HG02885 (cell line): ENCODE results near the gene HYAL2.
A peak's percentile ranks its signal among the peaks of the same experiment; 100 is the strongest.

Source experiments
- ATAC-seq: cut with Tn5 transposase; IDR thresholded peaks from one replicate; pipeline ENCODE4 v1.9.1; 2021; ENCODE audit warnings: mild to moderate bottlenecking; ENCODE audit not compliant: unreplicated experiment, poor library complexity

Gene HYAL2, protein sequence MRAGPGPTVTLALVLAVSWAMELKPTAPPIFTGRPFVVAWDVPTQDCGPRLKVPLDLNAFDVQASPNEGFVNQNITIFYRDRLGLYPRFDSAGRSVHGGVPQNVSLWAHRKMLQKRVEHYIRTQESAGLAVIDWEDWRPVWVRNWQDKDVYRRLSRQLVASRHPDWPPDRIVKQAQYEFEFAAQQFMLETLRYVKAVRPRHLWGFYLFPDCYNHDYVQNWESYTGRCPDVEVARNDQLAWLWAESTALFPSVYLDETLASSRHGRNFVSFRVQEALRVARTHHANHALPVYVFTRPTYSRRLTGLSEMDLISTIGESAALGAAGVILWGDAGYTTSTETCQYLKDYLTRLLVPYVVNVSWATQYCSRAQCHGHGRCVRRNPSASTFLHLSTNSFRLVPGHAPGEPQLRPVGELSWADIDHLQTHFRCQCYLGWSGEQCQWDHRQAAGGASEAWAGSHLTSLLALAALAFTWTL

DNA sequence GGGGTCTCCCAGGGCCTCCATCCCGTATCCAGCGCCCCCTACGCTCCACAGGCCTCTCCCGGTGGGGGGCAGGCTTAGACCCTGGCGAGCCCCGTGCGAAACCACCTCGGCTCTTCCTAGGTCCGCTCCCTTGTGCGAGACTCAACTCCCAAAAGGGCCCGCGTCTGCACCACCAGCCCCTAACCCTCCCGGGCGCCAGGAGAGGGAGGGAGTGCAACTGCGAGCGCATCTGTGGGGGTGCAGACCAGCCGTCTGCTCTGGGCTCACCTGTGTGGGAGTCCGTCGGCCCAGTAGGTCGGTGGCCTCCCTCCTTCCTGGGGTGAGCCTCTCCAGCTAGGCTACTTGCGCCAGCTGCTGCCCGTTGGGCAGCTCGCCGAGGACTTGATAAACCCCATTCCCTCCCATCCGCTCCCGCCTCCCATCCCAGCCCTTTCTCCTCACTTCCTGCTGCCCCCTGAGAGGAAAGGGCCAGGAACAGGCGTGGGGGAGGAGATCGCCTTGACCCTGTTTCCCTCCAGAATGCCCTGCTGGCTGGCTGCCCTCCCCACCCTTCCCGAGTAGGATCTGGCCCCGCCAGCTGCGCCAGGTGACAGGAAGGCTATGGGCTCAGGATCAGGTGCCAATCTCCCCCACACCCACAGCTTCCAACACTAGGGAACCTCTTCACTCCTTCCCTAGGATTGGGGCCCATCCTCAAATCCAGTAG lies at the start of gene HYAL2:
Gene HYAL2 (minus strand): TSS at position 360 of the 706 bp plus-strand sequence. CDS start 2,256 bp downstream, outside the sequence.
- ATAC-seq = no peak

DNA sequence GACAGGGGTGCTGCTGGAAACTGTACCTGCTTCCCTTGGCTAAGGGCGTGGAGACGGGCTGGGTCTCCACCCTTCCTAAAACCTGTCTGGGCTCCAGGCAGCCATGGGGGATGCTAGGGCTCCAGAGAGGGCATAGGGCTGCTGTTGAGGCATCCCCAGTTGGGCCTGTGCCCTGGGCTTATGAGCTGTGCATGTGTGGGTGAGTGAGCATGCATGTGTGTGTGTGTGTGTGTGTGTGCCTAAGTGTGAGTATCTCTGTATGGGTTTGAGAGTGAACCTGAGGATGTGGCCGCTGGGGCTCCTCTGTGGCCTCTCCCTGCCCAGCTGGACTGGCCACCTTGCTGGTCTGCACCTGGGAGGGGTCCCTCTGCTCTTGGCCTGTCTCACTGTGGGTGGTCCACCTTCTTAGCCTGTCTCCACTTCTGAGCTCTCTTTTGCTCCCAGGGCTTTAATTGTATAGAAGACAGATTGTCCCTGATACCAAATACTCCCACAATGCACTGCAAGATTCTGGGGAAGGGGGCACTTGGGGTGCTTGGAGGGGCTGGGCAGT lies 48.7 kb upstream of the HYAL2 start:
- ATAC-seq = no peak

DNA sequence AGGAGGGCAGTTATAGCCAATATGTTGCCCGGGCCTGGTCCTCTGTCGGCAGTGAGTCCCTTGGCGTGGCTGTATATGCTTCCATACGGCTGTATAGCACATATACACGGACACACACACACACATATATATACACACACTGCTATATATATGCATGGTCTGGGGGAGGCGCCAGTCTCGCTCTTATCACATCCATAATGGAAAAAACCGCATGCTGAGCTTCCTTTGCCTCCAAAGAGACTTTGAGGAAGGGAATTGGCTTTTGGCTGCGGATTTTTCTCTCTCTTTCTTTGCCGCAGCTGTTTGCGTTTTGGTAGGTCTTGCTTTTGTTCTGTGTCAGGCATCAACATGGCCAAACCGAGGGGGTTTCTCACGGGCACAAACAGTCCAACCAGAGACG lies 48.0 kb upstream of the HYAL2 start:
- no peak for ATAC-seq

DNA sequence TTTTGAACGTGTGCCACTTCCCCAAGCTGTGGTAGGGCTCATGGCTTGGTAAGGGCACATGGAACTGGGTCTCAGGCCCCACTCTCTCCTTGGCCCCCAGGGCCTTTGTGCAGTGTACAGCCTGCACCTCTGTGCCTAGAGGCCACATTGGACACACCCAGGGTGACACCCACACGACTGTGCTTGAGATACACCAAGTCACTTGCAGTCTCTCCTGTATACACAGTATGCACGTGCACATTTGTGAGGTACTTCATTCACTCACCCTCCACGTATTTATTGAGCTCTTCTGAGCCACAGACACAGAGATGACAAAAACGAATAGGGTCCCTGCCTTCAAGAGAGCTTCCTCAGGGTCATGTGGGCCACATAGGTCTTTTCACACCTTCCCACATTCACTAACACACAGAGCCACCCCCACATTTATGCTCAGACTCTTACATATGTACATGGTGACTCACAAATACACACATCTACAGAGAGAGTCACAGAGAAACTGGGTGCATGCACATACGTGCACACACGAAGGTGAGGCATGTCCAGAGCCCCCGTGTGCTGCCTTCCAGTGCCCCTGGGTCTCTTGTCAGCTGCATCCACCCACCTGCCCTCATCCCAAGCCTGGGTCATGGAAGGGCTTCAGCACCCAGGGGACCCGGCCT lies 46.6 kb upstream of the HYAL2 start:
- no peak for ATAC-seq

DNA sequence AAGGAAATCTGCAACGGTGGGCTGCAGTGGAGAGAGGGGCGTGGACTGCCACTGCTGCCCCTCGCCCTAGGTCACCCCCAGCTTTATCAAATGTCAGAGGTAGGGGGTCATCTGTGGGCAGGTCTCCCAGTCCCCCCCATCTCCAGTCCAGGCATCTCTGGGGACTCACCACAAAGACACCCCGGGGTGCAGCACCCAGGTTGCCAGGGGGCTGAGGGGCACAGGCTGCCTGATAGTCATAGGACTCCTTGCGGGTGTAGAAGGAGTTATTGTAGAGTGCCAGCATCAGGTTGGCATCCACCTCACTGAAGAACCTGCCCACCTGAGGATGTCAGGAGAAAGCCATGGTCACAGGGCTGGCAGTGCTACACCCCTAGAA lies 43.3 kb upstream of the HYAL2 start:
- ATAC-seq = no peak

DNA sequence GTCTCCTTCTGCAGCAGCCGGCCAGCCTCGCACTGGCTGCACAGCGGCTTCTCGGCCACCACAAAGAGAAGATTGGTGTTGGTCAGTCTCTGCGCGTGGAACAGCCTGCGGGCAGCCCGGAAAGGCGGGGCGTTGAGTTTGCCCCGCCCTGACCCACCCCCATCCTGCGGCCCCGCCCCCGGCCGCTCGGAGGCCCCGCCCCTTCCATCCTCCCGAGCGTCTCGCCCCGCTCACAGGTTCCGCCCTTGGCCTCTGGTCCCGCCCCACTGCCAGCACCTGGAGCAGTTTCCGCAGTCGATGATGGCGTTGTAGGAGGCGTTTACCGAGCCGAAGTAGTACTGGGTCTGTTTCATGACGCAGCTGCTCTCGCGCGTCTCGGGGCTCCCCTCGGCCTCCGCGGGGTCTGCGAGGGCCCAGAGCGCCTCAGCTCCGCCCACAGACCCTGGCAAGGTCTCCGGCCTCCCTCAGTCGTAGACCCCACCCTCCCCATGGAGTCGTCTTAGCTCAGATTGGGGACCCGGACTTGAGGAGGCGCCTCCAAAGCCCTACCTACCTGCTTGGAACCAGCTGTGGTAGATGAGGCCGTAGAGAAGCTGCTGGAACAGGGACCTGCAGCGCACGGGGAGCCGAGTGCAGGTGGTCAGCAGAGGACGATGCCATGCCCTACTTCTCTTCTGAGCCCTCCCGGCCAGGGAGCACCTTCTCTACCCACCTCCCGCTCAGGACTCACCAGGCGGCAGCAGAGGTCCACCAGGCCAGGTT lies 42.7 kb upstream of the HYAL2 start:
- peak; percentile 92 for ATAC-seq

DNA sequence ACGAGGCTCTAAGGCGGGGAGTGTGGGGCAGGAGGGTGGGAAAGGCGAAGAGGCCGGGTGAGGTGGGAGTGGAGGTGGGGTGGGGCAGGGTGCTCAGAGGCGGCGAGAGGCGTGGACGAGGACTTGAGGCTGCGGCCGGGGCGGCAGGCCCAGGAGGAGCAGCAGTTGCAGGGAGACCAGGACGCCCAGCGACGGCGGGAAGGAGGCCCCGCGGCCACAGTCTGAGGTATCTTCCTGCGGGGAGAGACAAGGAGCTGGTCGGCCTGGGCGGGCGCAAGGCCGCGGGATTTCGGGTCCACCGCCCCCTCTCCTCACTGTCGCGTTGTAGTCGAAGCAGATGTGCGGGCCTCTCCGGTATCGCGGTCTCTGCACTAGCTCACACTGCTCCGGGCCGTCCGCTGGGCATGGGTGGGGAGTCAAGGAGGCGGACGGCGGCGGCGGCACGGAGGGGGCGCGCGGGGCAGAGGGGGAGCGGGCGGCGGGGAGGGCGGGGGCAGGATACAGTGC lies 42.1 kb upstream of the HYAL2 start:
- ATAC-seq = peak; percentile 5

DNA sequence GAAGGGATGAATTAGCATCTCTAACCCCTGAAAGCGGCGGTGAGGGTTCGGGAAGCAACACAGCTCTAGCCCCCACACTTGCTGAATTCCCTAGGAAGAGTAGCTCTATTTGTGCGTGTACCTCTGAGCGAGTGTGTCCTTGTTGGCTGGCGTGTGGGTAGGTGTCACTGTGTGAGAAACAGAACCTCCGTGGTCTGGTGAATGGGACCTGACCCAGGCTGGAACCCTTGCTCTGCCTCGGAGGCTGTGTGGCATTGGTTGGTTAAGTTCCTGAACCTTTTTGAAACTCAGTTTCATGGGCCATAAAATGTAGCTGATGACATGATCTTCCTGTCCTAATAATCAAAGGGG lies 37.2 kb upstream of the HYAL2 start:
- peak; percentile 13 for ATAC-seq

DNA sequence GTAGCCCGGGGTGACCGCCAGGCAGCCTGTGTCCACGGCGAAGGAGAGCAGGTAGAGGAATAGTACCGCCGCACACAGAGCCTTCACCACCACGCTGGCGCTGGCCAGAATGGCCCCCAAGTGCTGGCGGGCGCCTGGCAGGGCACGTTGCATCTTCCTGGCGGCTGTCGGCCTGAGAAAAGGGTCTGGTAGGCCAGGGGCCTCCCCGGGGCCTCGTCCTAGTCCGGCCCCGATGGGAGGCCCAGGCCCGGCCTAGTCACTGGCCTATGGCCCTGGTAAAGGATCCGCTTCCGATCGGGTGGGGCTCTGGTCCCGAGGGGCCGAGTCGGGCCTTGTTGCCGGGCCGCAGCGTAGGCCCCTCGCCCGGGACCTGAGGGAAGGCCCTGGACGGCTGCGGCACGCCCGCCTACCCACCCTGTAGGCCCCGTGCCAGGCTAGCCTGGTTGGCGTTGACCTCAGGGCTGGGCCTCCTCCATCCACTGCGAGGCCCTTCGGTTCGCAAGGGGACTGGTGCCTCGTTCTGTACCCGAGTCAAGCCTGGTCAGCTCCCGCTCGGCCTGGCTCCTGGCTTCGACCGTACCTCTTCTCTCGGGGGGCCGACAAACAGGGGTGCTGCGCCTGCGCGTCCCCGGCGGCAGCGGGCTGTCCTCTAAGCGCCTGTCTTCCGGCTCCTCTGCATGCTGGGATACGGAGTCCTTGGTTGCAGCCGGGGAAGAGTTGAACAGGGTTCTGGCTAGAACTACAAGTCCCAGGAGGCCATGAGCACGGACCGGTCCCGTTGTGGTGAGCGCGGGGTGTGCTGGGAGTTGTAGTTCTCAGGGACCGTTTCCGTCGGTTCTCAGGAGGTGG lies 36.6 kb upstream of the HYAL2 start, which contains the start of gene TMEM115:
Gene TMEM115 (minus strand): TSS at position 611 of the 849 bp plus-strand sequence. CDS start 458 bp downstream, at position 153.
- peak; percentile 99 for ATAC-seq

DNA sequence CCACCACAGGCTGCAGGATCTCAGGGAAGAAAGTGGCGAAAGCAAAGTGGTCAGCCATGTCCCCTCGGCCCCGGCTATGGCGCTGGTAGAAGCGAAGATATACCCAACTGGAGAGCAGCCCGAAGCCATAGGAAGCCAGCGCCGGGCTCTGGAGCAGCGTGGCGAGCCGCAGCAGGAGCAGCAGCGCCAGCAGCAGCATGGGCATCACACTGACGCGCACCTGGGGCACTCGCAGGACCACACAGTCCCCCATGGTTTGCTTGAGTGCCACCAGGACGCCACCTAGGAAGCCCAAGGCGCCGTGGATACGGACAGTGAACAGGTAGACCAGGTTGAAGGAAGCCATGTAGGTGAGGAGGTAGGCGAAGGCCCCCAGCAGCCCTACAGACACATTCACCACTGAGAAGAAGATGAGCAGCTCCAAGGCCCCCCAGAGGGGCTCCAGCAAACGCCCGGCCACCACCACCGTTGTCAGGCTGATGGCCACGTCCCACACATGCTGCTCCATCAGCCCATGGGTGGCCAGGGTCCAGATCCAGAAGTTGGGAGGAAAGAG lies 35.9 kb upstream of the HYAL2 start:
- no peak for ATAC-seq

DNA sequence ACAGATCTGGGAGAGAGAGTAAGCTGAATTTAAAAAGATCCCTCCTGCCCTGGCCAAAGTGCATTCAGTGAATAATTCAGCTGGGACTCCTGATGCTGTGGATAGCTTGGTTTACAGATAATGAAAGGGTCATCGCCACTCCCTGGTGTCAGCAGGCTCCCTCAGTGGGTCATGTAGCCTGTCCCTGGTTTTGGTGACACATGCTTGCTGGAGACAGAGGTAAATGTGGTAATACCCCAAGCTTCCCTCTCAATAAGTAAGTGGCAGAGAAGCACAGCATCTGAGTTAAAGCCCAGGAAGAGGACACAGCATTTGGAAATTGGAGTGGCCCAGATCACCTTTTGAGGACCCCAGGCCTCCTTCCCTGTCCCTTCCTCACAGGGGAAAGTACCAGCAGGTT lies 34.9 kb upstream of the HYAL2 start:
- no peak for ATAC-seq

DNA sequence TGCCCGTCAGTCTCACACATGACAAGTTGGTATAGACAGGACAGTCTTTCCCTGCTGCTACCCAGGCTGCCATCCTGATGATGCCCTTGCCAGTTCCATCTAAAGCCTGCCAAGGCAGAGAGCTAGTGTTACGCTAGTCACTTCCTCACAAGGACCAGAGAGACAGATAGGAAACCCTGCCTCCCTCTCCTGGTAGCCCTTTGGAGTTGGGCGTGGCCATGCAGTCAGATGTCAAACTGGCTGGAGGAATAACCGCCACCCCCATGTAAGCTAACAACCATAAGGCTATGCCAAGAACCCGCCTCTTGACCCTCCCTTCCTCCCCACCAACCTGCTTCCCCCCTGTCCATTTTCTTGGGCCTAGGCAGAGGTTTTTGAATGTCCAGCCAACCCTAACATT lies 34.0 kb upstream of the HYAL2 start:
- ATAC-seq = no peak

DNA sequence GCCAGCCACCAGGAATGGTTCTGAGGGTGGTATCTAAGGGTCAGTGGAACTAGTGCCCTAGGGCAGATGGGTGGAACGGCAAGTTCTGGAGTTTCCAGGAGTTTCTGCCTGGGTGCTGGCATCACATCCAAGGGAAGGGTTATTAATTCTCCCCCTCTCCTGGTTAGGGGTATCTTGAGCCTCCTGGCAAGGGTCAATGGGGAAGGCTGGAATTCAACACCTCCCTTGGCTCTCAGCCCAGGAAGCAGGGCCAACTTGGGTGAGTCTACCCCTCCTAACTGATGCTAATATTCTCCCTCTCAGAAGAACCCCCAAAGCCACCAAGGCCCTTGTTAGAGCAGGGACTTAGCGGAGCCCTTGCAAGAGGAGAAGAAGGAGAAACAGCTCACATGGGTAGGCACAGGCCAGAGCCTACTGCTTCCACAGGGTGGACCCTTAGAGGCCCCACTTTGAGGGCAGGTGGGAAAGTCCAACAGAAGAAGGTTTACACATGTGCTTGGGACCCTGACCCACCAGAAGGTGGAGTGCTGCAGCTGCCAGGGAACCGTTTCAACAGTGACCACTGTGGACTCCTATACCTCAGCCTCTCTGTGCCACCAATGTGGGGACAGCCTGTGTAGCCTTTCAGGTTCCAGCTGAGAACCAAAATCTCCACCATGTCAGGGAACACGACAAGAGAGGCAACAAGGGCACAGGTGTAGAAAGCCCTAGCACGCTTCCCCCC lies 33.4 kb upstream of the HYAL2 start:
- ATAC-seq = no peak

DNA sequence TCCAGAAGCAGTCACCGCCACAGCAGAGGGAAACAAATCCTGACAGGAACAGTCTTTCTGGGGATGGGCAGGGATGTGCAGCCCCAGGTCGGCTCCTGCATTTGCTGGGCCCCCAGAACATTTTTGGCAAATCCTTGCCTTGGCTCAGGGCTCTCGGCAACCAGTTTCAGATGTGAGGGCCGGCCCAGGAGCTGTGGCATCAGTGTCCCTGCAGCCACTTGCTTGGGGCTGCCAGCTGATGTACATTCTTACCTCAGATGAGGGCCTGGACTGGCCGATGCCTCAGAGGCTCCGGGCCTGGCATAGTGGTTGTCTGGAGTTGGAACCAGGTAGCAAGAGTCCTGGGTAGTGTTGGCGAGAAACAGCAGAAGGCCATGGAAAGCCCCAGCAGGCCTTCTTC lies 32.3 kb upstream of the HYAL2 start:
- ATAC-seq = no peak

DNA sequence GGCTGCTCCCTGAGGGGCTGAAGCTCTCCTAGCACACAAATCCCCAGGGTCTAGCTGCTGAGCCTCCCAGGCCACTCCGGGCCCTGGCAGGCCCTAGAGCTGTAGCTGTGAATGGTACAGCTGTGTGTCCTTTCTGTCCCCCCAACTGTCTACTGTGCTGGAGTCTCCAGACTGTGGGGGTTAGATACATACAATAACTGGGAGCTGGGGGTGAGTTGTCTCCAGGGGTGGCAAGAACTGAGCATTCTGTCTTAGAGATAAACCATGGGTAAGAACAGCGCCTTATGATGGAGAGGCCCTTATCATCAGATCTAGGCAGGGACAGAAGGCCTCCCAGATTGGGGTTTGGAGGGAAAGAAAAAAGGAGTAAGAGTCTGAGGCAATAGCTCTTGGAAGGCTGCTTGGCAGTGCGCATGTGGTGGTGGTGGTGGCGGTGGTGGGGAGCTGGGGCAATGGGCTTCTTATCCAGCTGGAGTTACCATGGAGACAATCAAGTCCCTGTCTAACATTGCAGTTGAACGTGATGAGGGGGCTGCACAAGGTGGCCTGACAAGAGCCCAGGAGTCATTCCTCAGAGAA lies 31.7 kb upstream of the HYAL2 start:
- no peak for ATAC-seq

DNA sequence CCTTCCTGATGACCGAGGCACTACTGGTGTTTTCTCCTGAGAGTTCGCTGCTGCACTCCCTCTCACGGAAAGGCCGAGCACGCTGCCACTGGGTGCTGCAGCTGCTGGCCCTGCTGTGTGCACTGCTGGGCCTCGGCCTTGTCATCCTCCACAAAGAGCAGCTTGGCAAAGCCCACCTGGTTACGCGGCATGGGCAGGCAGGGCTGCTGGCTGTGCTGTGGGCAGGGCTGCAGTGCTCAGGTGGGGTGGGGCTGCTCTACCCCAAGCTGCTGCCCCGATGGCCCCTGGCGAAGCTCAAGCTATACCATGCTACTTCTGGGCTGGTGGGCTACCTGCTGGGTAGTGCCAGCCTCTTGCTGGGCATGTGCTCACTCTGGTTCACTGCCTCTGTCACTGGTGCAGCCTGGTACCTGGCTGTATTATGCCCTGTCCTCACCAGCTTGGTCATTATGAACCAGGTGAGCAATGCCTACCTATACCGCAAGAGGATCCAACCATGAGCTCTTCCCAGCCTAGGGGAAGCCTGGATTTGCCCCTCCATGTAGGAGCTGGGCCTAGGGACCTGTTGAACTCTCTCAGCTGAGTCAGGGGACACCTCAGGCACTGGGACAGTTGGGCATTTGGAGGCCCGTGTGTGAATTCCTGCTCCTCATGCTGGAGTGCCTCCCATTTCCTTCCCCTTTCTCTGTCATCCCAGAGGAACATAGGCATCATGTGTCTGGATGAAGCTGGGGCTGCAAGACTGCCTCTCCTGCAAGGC lies 30.9 kb upstream of the HYAL2 start:
- no peak for ATAC-seq

DNA sequence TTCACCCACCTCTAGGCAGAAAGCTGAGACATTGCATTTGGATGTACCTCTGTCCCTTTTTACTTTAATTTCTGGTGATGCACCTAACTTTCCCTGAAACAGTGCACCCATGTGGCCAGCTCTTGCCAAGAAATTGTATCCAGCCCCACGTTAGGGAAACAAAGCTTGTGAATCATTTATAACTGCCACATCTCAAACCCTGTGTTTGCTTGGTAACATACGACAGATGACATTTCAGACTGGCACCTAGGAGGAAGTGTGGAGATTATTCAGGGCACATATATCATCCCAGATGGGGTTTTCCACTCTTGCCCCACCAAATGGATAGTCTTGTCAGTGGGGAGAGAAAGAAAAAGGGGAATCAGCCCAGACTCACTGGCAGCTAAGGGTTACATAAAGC lies 30.2 kb upstream of the HYAL2 start:
- no peak for ATAC-seq
